Liver (tissue), 9 donors: Measurements from ENCODE around the gene RB1. TPM values are rescaled to one million over a fixed set of nuclear protein-coding genes. Genes with fewer than 3 reads are reported as not detected.

Source experiments
- DNase-seq: peaks from one replicate; pipeline ENCODE4 v3.0.0-alpha.2; 2017; ENCODE audit warnings: low spot score
- H3K27ac ChIP-seq, 2 donors: one replicate each; pipeline ENCODE4 v1.7.0; 2013; ENCODE audit warnings: inconsistent platforms in 2 of 2, low read length in 2 of 2, control low read depth in 1 of 2, low read depth in 1 of 2, mild to moderate bottlenecking in 1 of 2
- H3K27me3 ChIP-seq, 4 donors: one replicate each; pipeline versions ENCODE4 v1.6.1 to v1.7.0; 2013; ENCODE audit warnings: low read length in 3 of 4, inconsistent platforms in 1 of 4, mild to moderate bottlenecking in 1 of 4, moderate library complexity in 1 of 4; ENCODE audit not compliant: control insufficient read depth in 4 of 4, insufficient read depth in 4 of 4
- H3K36me3 ChIP-seq, 4 donors: one replicate each; pipeline versions ENCODE4 v1.6.1 to v1.7.0; 2013; ENCODE audit warnings: low read length in 3 of 4, mild to moderate bottlenecking in 3 of 4, low read depth in 1 of 4, moderate library complexity in 1 of 4; ENCODE audit not compliant: control insufficient read depth in 4 of 4, insufficient read depth in 3 of 4
- H3K4me1 ChIP-seq, 4 donors: one replicate each; pipeline versions ENCODE4 v1.6.1 to v1.7.0; 2013; ENCODE audit warnings: low read length in 3 of 4, mild to moderate bottlenecking in 3 of 4, moderate library complexity in 1 of 4; ENCODE audit not compliant: control insufficient read depth in 4 of 4, insufficient read depth in 4 of 4
- H3K4me3 ChIP-seq, 3 donors: one replicate each; pipeline versions ENCODE4 v1.6.1 to v1.7.0; 2013; ENCODE audit warnings: low read length in 3 of 3, control low read depth in 1 of 3, low read depth in 1 of 3, mild to moderate bottlenecking in 1 of 3
- H3K9ac ChIP-seq, 2 donors: one replicate each; pipeline ENCODE4 v1.7.0; 2013; ENCODE audit warnings: low read length in 2 of 2, mild to moderate bottlenecking in 2 of 2, moderate library complexity in 2 of 2, control low read depth in 1 of 2, low read depth in 1 of 2
- H3K9me3 ChIP-seq, 4 donors: one replicate each; pipeline versions ENCODE4 v1.6.1 to v1.7.0; 2013; ENCODE audit warnings: low read length in 3 of 4; ENCODE audit not compliant: control insufficient read depth in 4 of 4
- EGR1 ChIP-seq, 2 donors: IDR thresholded peaks; 2 replicates each; pipeline ENCODE4 v1.6.1; 2016 to 2018; ENCODE audit warnings: antibody characterized with exemption in 2 of 2, low read depth in 2 of 2
- FOXA1 ChIP-seq: IDR thresholded peaks from 2 replicates; pipeline ENCODE4 v1.6.1; 2016; ENCODE audit warnings: antibody characterized with exemption
- FOXA2 ChIP-seq: IDR thresholded peaks from 2 replicates; pipeline ENCODE4 v1.6.1; 2016; ENCODE audit warnings: antibody characterized with exemption
- GABPA ChIP-seq, 2 donors: IDR thresholded peaks in 1 of 2; conservative IDR thresholded peaks in 1 of 2; 2 replicates each; pipeline ENCODE4 v1.6.1; 2016; ENCODE audit warnings: antibody characterized with exemption in 2 of 2, mild to moderate bottlenecking in 1 of 2, moderate library complexity in 1 of 2
- HNF4A ChIP-seq, 2 donors: conservative IDR thresholded peaks; 2 replicates each; pipeline ENCODE4 v1.6.1; 2016; ENCODE audit warnings: antibody characterized with exemption in 2 of 2, mild to moderate bottlenecking in 2 of 2
- HNF4G ChIP-seq: IDR thresholded peaks from 2 replicates; pipeline ENCODE4 v1.6.1; 2016; ENCODE audit warnings: antibody characterized with exemption
- NR2F2 ChIP-seq: IDR thresholded peaks from 2 replicates; pipeline ENCODE4 v1.6.1; 2016; ENCODE audit warnings: antibody characterized with exemption
- RAD21 ChIP-seq, 2 donors: IDR thresholded peaks; 2 replicates each; pipeline ENCODE4 v1.6.1; 2016; ENCODE audit warnings: antibody characterized with exemption in 2 of 2, mild to moderate bottlenecking in 2 of 2
- RXRA ChIP-seq, 2 donors: IDR thresholded peaks; 2 replicates each; pipeline ENCODE4 v1.6.1; 2017 to 2018; ENCODE audit warnings: antibody characterized with exemption in 2 of 2, mild to moderate bottlenecking in 1 of 2
- TAF1 ChIP-seq: conservative IDR thresholded peaks from 2 replicates; pipeline ENCODE4 v1.6.1; 2016; ENCODE audit warnings: antibody characterized with exemption, mild to moderate bottlenecking
- YY1 ChIP-seq: IDR thresholded peaks from 2 replicates; pipeline ENCODE4 v1.6.1; 2016; ENCODE audit warnings: antibody characterized with exemption, mild to moderate bottlenecking
- WGBS: extraction: QIAGEN DNeasy Blood & Tissue Kit; methylation state at CpG from one replicate; pipeline ENCODE4 v1.1.7; 2013; 5-methylcytosine and 5-hydroxymethylcytosine counted together
- polyA plus RNA-seq, 2 donors: library from polyadenylated mRNA; stranded (reverse) in 1 of 2; unstranded in 1 of 2; fragments of 200-250 nt in 1 of 2; fragments of >200 nt in 1 of 2; fragmentation: Nextera tagmentation in 1 of 2; extraction: Ambion mirVana in 1 of 2; gene quantifications; one replicate each; pipeline versions ENCODE4 v1.2.1 to v1.2.3, GENCODE V29; 2013 to 2015
- total RNA-seq, 2 donors: library from RNA; depleted of rRNA; stranded (reverse); fragments of >200 nt; gene quantifications; one replicate each; pipeline ENCODE4 v1.2.3, GENCODE V29; 2014
- TF ChIP-seq, protein P1 (sequence below): IDR thresholded peaks from 2 replicates; pipeline ENCODE4 v1.6.1; 2016; ENCODE audit warnings: antibody characterized with exemption
- TF ChIP-seq, protein P2 (sequence below): IDR thresholded peaks from 2 replicates; pipeline ENCODE4 v1.6.1; 2016; ENCODE audit warnings: antibody characterized with exemption, mild to moderate bottlenecking
- TF ChIP-seq, protein P3 (sequence below): fragments of 150-350 bp; IDR thresholded peaks from 2 replicates; pipeline ENCODE4 v1.5.1; 2017; ENCODE audit warnings: improper control_type of control experiment, low read depth, low read length; ENCODE audit not compliant: missing input control
- donor health status: healthy.
- donor health status: healthy.
- donor health status: healthy.
- donor health status: healthy.
- donor health status: healthy.

RB1 gene
- total and polyA plus RNA-seq, 4 donors, result 6.6 to 30.6 (median 8.9) TPM

DNA sequence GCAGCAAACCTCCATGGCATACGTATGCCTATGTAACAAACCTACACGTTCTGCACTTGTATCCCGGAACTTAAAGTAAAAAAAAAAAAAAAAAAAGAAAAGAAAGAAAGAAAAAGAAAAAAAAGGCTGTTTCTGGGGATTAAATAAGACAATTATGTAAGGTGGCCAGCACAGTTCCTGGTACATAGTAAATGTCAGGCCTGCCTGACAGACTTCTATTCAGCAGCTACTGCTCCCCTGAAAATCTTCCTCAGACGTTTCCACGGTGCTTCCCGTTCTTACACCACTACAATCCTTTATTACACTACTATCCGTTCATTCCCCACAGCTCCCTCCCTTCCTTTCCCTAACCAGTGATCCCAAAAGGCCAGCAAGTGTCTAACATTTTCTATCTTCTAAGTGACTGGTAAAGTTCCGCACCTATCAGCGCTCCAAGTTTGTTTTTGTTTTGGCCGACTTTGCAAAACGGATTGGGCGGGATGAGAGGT is 636 bp upstream of the RB1 start:
- H3K27ac ChIP-seq, result peak overlapping the region; percentile 95 to 99
- H3K27me3 ChIP-seq, result no peaks in the 10 kb centered on the region
- no peak for DNase-seq
- H3K4me1 ChIP-seq, result peaks cover 2 to 17% (median 6%) of the 10 kb centered on the region in 4 donors
- H3K9me3 ChIP-seq, result no peaks in the 10 kb centered on the region
- peak overlapping the region; percentile 92 to 97 for H3K9ac ChIP-seq
- TF ChIP-seq TAF1 (peak; percentile 11), GABPA (IDR thresholded peaks at IDR 0.05 in 1 of 2, conservative IDR thresholded peaks at IDR 0.05 in 1 of 2) (no peak), FOXA1 (no peak)
- 16% methylated on average over 12 of the region's 12 CpGs for WGBS
- no peaks in the 10 kb centered on the region for H3K36me3 ChIP-seq
- H3K4me3 ChIP-seq, result peak overlapping the region; percentile 84 to 96 (median 89)

DNA sequence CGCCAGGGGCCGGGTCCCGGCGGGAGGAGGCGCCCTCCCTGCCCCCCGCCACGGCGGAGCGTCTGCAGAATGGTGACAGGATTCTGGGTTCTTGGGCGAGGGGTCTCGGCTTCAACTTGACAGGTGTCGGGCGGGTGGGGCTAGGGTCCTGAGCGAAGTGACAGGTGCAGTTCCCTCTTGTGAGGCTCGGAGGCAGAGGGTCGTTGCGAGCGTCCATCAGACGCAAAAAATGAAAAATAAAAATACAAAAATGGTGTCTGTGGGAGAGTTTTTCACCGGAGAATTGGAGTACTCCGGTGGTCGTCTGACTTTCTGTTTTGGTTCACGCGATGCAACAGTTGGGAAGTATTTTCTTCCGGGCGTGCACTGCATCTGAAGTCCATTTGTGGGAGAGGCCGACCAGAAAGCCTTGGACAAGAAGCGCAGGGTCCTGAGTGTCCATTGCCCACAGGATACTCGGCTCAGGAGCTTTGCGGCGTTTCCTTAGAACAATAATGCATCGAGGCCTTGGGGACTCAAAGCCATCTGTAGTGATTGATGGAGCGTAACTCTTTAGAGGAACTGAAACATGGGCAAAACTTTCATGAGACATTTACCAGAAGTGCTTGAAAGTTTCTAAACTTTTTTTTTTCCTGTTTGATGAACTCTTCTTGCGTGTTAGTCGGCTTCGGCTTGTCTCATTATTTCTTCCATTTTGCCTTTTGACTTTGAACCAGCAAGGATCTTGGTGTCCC is 759 bp downstream of the RB1 start:
- Histone ChIP-seq H3K4me1 (peaks cover 2 to 17% (median 6%) of the 10 kb centered on the region in 4 donors), H3K9me3 (no peaks in the 10 kb centered on the region), H3K27ac (peak overlapping the region; percentile 95 to 99), H3K27me3 (no peaks in the 10 kb centered on the region), H3K4me3 (peak overlapping the region; percentile 84 to 96 (median 96)), H3K9ac (peak overlapping the region; percentile 92 to 95), H3K36me3 (no peaks in the 10 kb centered on the region)
- TF ChIP-seq HNF4G, result no peak
- TF ChIP-seq TAF1, result no peak
- TF ChIP-seq FOXA2, result no peak
- peak; percentile 7 to 15 for TF ChIP-seq RAD21 (IDR thresholded peaks at IDR 0.05)
- no peak for TF ChIP-seq EGR1 (IDR thresholded peaks at IDR 0.05; ENCODE audit: low read depth in 2 of 2)
- no peak for TF ChIP-seq FOXA1
- TF ChIP-seq HNF4A (conservative IDR thresholded peaks at IDR 0.05), result no peak
- TF ChIP-seq, protein P1, sequence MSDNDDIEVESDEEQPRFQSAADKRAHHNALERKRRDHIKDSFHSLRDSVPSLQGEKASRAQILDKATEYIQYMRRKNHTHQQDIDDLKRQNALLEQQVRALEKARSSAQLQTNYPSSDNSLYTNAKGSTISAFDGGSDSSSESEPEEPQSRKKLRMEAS, result no peak
- peak; percentile 56 for TF ChIP-seq YY1
- no peak for TF ChIP-seq NR2F2
- TF ChIP-seq, protein P2, sequence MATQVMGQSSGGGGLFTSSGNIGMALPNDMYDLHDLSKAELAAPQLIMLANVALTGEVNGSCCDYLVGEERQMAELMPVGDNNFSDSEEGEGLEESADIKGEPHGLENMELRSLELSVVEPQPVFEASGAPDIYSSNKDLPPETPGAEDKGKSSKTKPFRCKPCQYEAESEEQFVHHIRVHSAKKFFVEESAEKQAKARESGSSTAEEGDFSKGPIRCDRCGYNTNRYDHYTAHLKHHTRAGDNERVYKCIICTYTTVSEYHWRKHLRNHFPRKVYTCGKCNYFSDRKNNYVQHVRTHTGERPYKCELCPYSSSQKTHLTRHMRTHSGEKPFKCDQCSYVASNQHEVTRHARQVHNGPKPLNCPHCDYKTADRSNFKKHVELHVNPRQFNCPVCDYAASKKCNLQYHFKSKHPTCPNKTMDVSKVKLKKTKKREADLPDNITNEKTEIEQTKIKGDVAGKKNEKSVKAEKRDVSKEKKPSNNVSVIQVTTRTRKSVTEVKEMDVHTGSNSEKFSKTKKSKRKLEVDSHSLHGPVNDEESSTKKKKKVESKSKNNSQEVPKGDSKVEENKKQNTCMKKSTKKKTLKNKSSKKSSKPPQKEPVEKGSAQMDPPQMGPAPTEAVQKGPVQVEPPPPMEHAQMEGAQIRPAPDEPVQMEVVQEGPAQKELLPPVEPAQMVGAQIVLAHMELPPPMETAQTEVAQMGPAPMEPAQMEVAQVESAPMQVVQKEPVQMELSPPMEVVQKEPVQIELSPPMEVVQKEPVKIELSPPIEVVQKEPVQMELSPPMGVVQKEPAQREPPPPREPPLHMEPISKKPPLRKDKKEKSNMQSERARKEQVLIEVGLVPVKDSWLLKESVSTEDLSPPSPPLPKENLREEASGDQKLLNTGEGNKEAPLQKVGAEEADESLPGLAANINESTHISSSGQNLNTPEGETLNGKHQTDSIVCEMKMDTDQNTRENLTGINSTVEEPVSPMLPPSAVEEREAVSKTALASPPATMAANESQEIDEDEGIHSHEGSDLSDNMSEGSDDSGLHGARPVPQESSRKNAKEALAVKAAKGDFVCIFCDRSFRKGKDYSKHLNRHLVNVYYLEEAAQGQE, result no peak
- DNase-seq, result peak; percentile 64
- WGBS, result 2% methylated on average over 36 of the region's 36 CpGs

DNA sequence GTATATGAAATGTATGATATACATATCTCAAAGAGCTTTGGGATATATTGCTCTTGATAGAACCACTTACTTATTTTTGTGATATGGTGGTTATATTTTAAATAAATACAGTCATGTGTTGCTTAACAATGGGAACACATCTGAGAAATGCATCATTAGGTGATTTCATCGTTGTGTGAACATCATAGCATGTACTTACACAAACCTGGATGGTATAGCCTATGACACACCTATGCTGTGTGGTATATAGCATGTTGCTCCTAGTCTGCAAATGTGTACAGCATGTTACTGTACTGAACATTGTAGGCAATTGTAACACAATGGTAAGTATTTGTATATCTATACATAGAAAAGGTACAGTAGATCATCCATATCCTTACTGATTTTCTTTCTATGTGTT is 7.7 kb downstream of the RB1 start:
- Histone ChIP-seq H3K27ac (no peak overlapping the region), H3K9me3 (no peaks in the 10 kb centered on the region), H3K27me3 (no peaks in the 10 kb centered on the region), H3K36me3 (peaks cover 0 to 5% (median 3%) of the 10 kb centered on the region in 4 donors), H3K4me3 (no peak overlapping the region), H3K4me1 (no peaks in the 10 kb centered on the region), H3K9ac (no peak overlapping the region)
- DNase-seq, result no peak
- TF ChIP-seq, protein P3, sequence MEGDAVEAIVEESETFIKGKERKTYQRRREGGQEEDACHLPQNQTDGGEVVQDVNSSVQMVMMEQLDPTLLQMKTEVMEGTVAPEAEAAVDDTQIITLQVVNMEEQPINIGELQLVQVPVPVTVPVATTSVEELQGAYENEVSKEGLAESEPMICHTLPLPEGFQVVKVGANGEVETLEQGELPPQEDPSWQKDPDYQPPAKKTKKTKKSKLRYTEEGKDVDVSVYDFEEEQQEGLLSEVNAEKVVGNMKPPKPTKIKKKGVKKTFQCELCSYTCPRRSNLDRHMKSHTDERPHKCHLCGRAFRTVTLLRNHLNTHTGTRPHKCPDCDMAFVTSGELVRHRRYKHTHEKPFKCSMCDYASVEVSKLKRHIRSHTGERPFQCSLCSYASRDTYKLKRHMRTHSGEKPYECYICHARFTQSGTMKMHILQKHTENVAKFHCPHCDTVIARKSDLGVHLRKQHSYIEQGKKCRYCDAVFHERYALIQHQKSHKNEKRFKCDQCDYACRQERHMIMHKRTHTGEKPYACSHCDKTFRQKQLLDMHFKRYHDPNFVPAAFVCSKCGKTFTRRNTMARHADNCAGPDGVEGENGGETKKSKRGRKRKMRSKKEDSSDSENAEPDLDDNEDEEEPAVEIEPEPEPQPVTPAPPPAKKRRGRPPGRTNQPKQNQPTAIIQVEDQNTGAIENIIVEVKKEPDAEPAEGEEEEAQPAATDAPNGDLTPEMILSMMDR, result no peak
- TF ChIP-seq FOXA1 (no peak), GABPA (IDR thresholded peaks at IDR 0.05 in 1 of 2, conservative IDR thresholded peaks at IDR 0.05 in 1 of 2) (no peak), EGR1 (IDR thresholded peaks at IDR 0.05; ENCODE audit: low read depth in 2 of 2) (no peak), YY1 (no peak), NR2F2 (no peak), FOXA2 (no peak), TAF1 (no peak), RXRA (IDR thresholded peaks at IDR 0.05) (no peak)
- TF ChIP-seq, protein P1, result no peak
- 97% methylated on average over 1 of the region's 1 CpG for WGBS
